ENCODE data around the gene ENG. TPM values are rescaled to one million over a fixed set of nuclear protein-coding genes. Genes with fewer than 3 reads are reported as not detected.

Gene ENG
- total and polyA plus RNA-seq, 11 donors: 116 to 252 (median 144) TPM

DNA sequence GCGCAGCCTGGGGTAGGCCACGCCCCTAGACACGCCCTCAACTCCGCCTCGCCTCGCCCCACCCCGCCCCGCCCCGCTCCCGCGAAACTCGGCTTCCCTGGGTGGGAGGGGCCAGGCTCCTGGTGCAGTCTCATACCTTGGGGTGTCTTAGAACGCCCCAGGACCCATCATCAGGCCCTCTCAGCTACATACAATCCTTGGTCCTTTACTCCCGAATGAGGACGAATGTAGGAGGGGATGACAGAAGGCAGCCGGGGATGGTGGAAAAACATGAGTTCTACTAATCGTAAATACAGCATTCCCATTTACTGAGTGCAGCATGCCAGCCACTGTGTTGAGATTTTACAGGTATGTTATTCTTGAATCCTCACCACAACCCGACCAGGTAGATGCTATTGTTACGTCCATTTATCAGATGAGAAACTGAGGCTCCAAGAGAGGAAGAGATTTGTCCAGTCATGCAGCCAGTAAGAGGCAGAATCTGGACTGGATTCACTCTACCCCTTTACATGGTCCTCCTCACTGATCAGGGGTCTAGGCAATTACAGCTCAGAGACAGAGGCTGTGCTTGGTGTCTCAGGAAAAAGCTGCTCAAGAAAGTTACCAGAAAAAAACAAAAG, 82.8 kb downstream of the ENG start:
- no peaks in the 10 kb centered on the region for H3K9me3 ChIP-seq
- H3K27ac ChIP-seq: peak overlapping the region in 8 of 12 donors; percentile 11 to 81 (median 46)
- ATAC-seq (no peak), DNase-seq (no peak)
- no peaks in the 10 kb centered on the region for H3K27me3 ChIP-seq
- H3K4me3 ChIP-seq: peak overlapping the region in 10 of 12 donors; percentile 53 to 89 (median 72)
- H3K36me3 ChIP-seq: peaks cover 0 to 17% (median 2%) of the 10 kb centered on the region in 9 donors
- no peak for TF ChIP-seq POLR2A (IDR thresholded peaks at IDR 0.05)
- TF ChIP-seq, protein P1, sequence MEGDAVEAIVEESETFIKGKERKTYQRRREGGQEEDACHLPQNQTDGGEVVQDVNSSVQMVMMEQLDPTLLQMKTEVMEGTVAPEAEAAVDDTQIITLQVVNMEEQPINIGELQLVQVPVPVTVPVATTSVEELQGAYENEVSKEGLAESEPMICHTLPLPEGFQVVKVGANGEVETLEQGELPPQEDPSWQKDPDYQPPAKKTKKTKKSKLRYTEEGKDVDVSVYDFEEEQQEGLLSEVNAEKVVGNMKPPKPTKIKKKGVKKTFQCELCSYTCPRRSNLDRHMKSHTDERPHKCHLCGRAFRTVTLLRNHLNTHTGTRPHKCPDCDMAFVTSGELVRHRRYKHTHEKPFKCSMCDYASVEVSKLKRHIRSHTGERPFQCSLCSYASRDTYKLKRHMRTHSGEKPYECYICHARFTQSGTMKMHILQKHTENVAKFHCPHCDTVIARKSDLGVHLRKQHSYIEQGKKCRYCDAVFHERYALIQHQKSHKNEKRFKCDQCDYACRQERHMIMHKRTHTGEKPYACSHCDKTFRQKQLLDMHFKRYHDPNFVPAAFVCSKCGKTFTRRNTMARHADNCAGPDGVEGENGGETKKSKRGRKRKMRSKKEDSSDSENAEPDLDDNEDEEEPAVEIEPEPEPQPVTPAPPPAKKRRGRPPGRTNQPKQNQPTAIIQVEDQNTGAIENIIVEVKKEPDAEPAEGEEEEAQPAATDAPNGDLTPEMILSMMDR (IDR thresholded peaks at IDR 0.05): peak in 1 of 12 donors; percentile 3
- peaks cover 0 to 74% (median 21%) of the 10 kb centered on the region in 12 donors for H3K4me1 ChIP-seq
- WGBS, 4 donors: 6 to 8% (median 6%) methylated on average over 18 to 19 of the region's 19 CpGs
- intact Hi-C loops (cut with DNase I): no loop called here

DNA sequence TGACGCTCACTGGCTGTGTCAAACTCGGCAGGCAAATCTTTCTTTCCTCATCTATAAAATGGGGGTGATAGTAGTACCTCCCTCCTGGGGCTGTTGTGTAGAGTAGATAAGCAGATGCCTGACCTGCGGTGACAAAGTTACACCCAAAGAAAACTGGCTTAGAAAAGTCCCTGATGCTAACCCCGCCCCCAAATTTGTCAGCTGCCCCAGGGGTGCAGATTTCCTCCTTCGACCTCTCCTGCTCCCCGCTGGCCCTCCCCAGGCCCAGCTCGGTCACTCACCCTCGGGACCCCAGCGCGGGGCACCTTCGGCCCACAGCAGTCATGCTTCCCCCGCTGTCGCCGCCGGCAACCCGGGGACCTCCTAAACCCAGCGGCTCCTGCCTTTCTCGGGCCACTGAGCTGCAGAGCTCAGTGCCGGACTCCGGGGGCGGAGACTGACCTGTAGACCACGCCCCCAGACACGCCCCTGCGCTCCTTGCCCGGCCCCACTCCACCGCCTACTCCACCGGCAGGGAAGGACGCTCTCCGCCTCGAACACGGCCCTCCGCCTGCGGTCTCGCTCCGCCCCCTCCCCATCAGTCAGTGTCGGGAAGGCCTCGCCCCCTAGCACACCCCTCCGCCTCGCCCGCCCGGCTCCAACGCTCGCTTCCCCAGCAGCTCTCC, 83.4 kb downstream of the ENG start:
- Histone ChIP-seq H3K36me3 (peaks cover 0 to 24% (median 8%) of the 10 kb centered on the region in 9 donors), H3K27ac (peak overlapping the region; percentile 70 to 96 (median 84)), H3K4me1 (peaks cover 0 to 74% (median 26%) of the 10 kb centered on the region in 12 donors), H3K4me3 (peak overlapping the region; percentile 33 to 89 (median 66)), H3K9me3 (no peaks in the 10 kb centered on the region), H3K27me3 (no peaks in the 10 kb centered on the region)
- 1 to 3% (median 3%) methylated on average over 35 to 43 of the region's 43 CpGs for WGBS, 4 donors
- ATAC-seq (peak; percentile 94 to 98 (median 96)), DNase-seq (peak; percentile 98 to 100 (median 99))
- intact Hi-C loops (cut with DNase I): no loop called here
- peak in 1 of 2 donors; percentile 91 for TF ChIP-seq POLR2A (IDR thresholded peaks at IDR 0.05)
- TF ChIP-seq, protein P1 (IDR thresholded peaks at IDR 0.05): peak in 1 of 12 donors; percentile 4

DNA sequence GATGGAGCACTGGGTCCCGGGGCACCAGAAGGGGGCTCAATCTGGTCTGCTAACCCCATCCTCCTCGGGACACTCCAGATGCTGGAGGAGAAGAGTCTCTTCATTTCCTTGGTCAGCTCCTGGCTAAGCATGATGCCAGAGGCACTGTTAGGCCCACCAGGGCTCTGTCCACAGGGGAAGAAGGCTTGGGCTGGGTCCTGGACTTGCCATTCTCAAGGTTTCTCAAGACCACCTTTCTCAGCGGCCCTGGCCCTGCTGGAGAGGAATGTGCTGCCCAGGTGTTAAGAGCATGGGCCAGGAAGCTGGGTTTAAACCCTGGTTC, 83.9 kb downstream of the ENG start:
- Histone ChIP-seq H3K4me1 (peaks cover 0 to 72% (median 30%) of the 10 kb centered on the region in 12 donors), H3K4me3 (peak overlapping the region; percentile 33 to 89 (median 66)), H3K27ac (peak overlapping the region; percentile 70 to 96 (median 84)), H3K9me3 (no peaks in the 10 kb centered on the region), H3K36me3 (peaks cover 0 to 26% (median 10%) of the 10 kb centered on the region in 9 donors), H3K27me3 (no peaks in the 10 kb centered on the region)
- DNase-seq (no peak), ATAC-seq (no peak)
- WGBS, 4 donors: 27 to 46% (median 40%) methylated on average over 3 of the region's 3 CpGs
- intact Hi-C loops (cut with DNase I): no loop called here
- no peak for TF ChIP-seq POLR2A (IDR thresholded peaks at IDR 0.05)
- TF ChIP-seq, protein P1 (IDR thresholded peaks at IDR 0.05): no peak

DNA sequence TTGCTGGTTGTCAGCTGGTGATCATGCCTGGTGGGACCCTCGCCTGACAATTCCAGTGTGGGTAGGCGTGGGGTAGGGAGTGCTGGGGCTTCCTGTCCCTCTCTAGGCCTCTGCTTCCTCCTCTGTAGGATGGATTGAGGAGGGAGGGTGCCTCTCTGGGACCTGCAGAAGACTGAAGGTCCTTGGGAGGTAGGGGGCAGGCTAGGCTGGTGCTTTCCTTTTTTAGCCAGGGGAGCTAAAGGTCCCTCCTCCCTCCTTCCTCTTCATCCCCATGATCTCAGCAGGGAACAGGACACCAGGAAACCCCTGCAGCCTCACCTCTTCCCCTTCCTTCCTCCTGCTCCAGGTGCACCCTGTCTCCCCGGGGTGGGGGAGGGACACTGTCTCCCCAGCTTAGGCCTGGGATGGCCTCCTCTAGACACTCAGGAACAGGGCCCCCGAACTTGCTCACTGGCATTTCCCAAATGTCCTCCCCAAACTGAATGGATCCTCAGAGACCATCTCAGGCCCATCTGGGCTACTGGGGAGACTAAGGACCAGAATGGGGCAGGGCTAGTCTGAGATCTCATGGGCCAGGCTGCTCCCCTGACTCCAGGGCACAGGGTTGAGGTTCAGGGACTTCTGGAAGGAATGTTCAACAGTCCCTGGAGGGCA, 84.4 kb downstream of the ENG start:
- no peak for TF ChIP-seq POLR2A (IDR thresholded peaks at IDR 0.05)
- TF ChIP-seq, protein P1 (IDR thresholded peaks at IDR 0.05): peak in 3 of 12 donors; percentile 11 to 40 (median 38)
- peak overlapping the region; percentile 70 to 96 (median 84) for H3K27ac ChIP-seq
- H3K9me3 ChIP-seq: no peaks in the 10 kb centered on the region
- peak overlapping the region; percentile 33 to 89 (median 66) for H3K4me3 ChIP-seq
- H3K27me3 ChIP-seq: no peaks in the 10 kb centered on the region
- ATAC-seq (peak in 3 of 4 donors; percentile 0 to 45 (median 1)), DNase-seq (peak in 3 of 5 donors; percentile 38 to 53 (median 48))
- 36 to 58% (median 57%) methylated on average over 4 of the region's 4 CpGs for WGBS, 4 donors
- peaks cover 0 to 75% (median 31%) of the 10 kb centered on the region in 12 donors for H3K4me1 ChIP-seq
- intact Hi-C loops (cut with DNase I): loop anchor here in 1 of 10 donors (10.0 kb wide), 1 partner anchor 85 kb away; the partner anchor contains the start of gene ENG
- H3K36me3 ChIP-seq: peaks cover 0 to 26% (median 10%) of the 10 kb centered on the region in 9 donors

Data from heart left ventricle (tissue), 16 donors.